Measurements from ENCODE around the gene TSPAN3.

TSPAN3 gene

GRCh38 chr15:77070495-77071304, at the start of gene TSPAN3:
Gene TSPAN3 (minus strand): TSS chr15:77071109. CDS start chr15:77070954, 155 bp downstream.
- DNase-seq (ENCODE audit: low spot score) = peak; percentile 86

GRCh38 chr15:77120576-77120975, 49.7 kb upstream of the TSPAN3 start:
- DNase-seq (ENCODE audit: low spot score) = no peak

GRCh38 chr15:77119446-77119845, 48.5 kb upstream of the TSPAN3 start:
- no peak for DNase-seq (ENCODE audit: low spot score)

- no peak for DNase-seq (ENCODE audit: low spot score)
Observed at GRCh38 chr15:77118882-77119321, 48.0 kb upstream of the TSPAN3 start.

GRCh38 chr15:77115179-77115578, 44.3 kb upstream of the TSPAN3 start:
- no peak for DNase-seq (ENCODE audit: low spot score)

- DNase-seq (ENCODE audit: low spot score) = no peak
Observed at GRCh38 chr15:77112838-77113504, 42.1 kb upstream of the TSPAN3 start.

- no peak for DNase-seq (ENCODE audit: low spot score)
Observed at GRCh38 chr15:77111789-77112188, 40.9 kb upstream of the TSPAN3 start.

GRCh38 chr15:77107531-77108355, 36.8 kb upstream of the TSPAN3 start:
- DNase-seq (ENCODE audit: low spot score) = no peak

- DNase-seq (ENCODE audit: low spot score) = no peak
Observed at GRCh38 chr15:77107068-77107467, 36.2 kb upstream of the TSPAN3 start.

GRCh38 chr15:77104155-77104554, 33.2 kb upstream of the TSPAN3 start:
- DNase-seq (ENCODE audit: low spot score) = no peak

GRCh38 chr15:77099741-77100463, 29.0 kb upstream of the TSPAN3 start:
- no peak for DNase-seq (ENCODE audit: low spot score)

GRCh38 chr15:77098572-77098971, 27.7 kb upstream of the TSPAN3 start:
- DNase-seq (ENCODE audit: low spot score) = no peak

- no peak for DNase-seq (ENCODE audit: low spot score)
Observed at GRCh38 chr15:77097921-77098320, 27.0 kb upstream of the TSPAN3 start.

GRCh38 chr15:77097248-77097721, 26.4 kb upstream of the TSPAN3 start:
- DNase-seq (ENCODE audit: low spot score) = no peak

GRCh38 chr15:77096541-77096940, 25.6 kb upstream of the TSPAN3 start:
- no peak for DNase-seq (ENCODE audit: low spot score)

GRCh38 chr15:77096138-77096537, 25.2 kb upstream of the TSPAN3 start:
- no peak for DNase-seq (ENCODE audit: low spot score)

- DNase-seq (ENCODE audit: low spot score) = no peak
Observed at GRCh38 chr15:77094397-77095030, 23.6 kb upstream of the TSPAN3 start.

- no peak for DNase-seq (ENCODE audit: low spot score)
Observed at GRCh38 chr15:77093436-77093835, 22.5 kb upstream of the TSPAN3 start.

- no peak for DNase-seq (ENCODE audit: low spot score)
Observed at GRCh38 chr15:77091097-77091496, 20.2 kb upstream of the TSPAN3 start.

- DNase-seq (ENCODE audit: low spot score) = no peak
Observed at GRCh38 chr15:77087213-77087612, 16.3 kb upstream of the TSPAN3 start.

GRCh38 chr15:77085297-77085696, 14.4 kb upstream of the TSPAN3 start:
- DNase-seq (ENCODE audit: low spot score) = no peak

All from hematopoietic multipotent progenitor cell treated with erythropoietin and hydrocortisone succinate and interleukin-3 and kit ligand, for 17 days (in vitro differentiated cells).